GM12873 (cell line): ENCODE measurements around the gene FAM131A.

Experiments used
- CTCF ChIP-seq: IDR thresholded peaks from 2 replicates; pipeline ENCODE4 v1.5.1; 2012; ENCODE audit warnings: low read depth, mild to moderate bottlenecking, moderate library complexity, low read length, control low read depth; ENCODE audit not compliant: insufficient read depth; ENCODE audit errors: missing control alignments

Gene FAM131A

GRCh38 chr3:184383033-184383740, 45.8 kb downstream of the FAM131A start:
- TF ChIP-seq CTCF, result no peak

- TF ChIP-seq CTCF, result no peak
Observed at GRCh38 chr3:184384342-184384741, 46.9 kb downstream of the FAM131A start.

GRCh38 chr3:184384856-184385422, 47.5 kb downstream of the FAM131A start:
- TF ChIP-seq CTCF, result no peak

- TF ChIP-seq CTCF, result no peak
Observed at GRCh38 chr3:184386047-184386806, 48.8 kb downstream of the FAM131A start.

GRCh38 chr3:184387174-184387714, 49.8 kb downstream of the FAM131A start:
- no peak for TF ChIP-seq CTCF

GRCh38 chr3:184388164-184388935, 51.0 kb downstream of the FAM131A start:
- TF ChIP-seq CTCF, result no peak
